Measurements from ENCODE around the gene TMEM154.

The TMEM154 gene

GRCh38 chr4:152679414-152680281 lies at the start of gene TMEM154:
Gene TMEM154 (minus strand): TSS chr4:152679997. CDS start chr4:152679933, 64 bp downstream.
- Histone ChIP-seq H3K27me3 (ENCODE audit: control insufficient read depth in 2 of 2, insufficient read depth in 2 of 2, low read length in 2 of 2) (no peaks in the 10 kb centered on the region), H3K27ac (ENCODE audit: low read depth in 2 of 2, low read length in 2 of 2) (peak within 1 kb of the TSS; percentile 44 to 67), H3K4me1 (ENCODE audit: control insufficient read depth in 2 of 2, insufficient read depth in 2 of 2, low read length in 2 of 2) (peaks cover 3 to 6% of the 10 kb centered on the region in 2 donors), H3K9ac (ENCODE audit: low read depth in 1 of 2, low read length in 2 of 2) (peak within 1 kb of the TSS; percentile 68 to 73), H3K4me3 (ENCODE audit: low read length in 2 of 2) (peak within 1 kb of the TSS; percentile 70 to 82), H3K36me3 (ENCODE audit: control insufficient read depth in 2 of 2, insufficient read depth in 2 of 2, low read length in 2 of 2) (no peaks in the 10 kb centered on the region), H3K9me3 (ENCODE audit: control insufficient read depth in 2 of 2, low read length in 2 of 2) (no peaks in the 10 kb centered on the region)

- Histone ChIP-seq H3K9me3 (ENCODE audit: control insufficient read depth in 2 of 2, low read length in 2 of 2) (no peaks in the 10 kb centered on the region), H3K27me3 (ENCODE audit: control insufficient read depth in 2 of 2, insufficient read depth in 2 of 2, low read length in 2 of 2) (no peaks in the 10 kb centered on the region), H3K4me3 (ENCODE audit: low read length in 2 of 2) (no peak overlapping the region), H3K9ac (ENCODE audit: low read depth in 1 of 2, low read length in 2 of 2) (no peak overlapping the region), H3K27ac (ENCODE audit: low read depth in 2 of 2, low read length in 2 of 2) (no peak overlapping the region), H3K36me3 (ENCODE audit: control insufficient read depth in 2 of 2, insufficient read depth in 2 of 2, low read length in 2 of 2) (no peaks in the 10 kb centered on the region), H3K4me1 (ENCODE audit: control insufficient read depth in 2 of 2, insufficient read depth in 2 of 2, low read length in 2 of 2) (no peaks in the 10 kb centered on the region)
These were observed 49.7 kb upstream of the TMEM154 start for GRCh38 chr4:152729466-152729865.

GRCh38 chr4:152728343-152728742 lies 48.5 kb upstream of the TMEM154 start:
- H3K4me1 ChIP-seq (ENCODE audit: control insufficient read depth in 2 of 2, insufficient read depth in 2 of 2, low read length in 2 of 2) = no peaks in the 10 kb centered on the region
- no peaks in the 10 kb centered on the region for H3K9me3 ChIP-seq (ENCODE audit: control insufficient read depth in 2 of 2, low read length in 2 of 2)
- no peaks in the 10 kb centered on the region for H3K36me3 ChIP-seq (ENCODE audit: control insufficient read depth in 2 of 2, insufficient read depth in 2 of 2, low read length in 2 of 2)
- H3K4me3 ChIP-seq (ENCODE audit: low read length in 2 of 2) = no peak overlapping the region
- no peak overlapping the region for H3K9ac ChIP-seq (ENCODE audit: low read depth in 1 of 2, low read length in 2 of 2)
- H3K27ac ChIP-seq (ENCODE audit: low read depth in 2 of 2, low read length in 2 of 2) = no peak overlapping the region
- no peaks in the 10 kb centered on the region for H3K27me3 ChIP-seq (ENCODE audit: control insufficient read depth in 2 of 2, insufficient read depth in 2 of 2, low read length in 2 of 2)

- no peaks in the 10 kb centered on the region for H3K27me3 ChIP-seq (ENCODE audit: control insufficient read depth in 2 of 2, insufficient read depth in 2 of 2, low read length in 2 of 2)
- H3K9ac ChIP-seq (ENCODE audit: low read depth in 1 of 2, low read length in 2 of 2) = no peak overlapping the region
- no peak overlapping the region for H3K4me3 ChIP-seq (ENCODE audit: low read length in 2 of 2)
- no peak overlapping the region for H3K27ac ChIP-seq (ENCODE audit: low read depth in 2 of 2, low read length in 2 of 2)
- H3K4me1 ChIP-seq (ENCODE audit: control insufficient read depth in 2 of 2, insufficient read depth in 2 of 2, low read length in 2 of 2) = no peaks in the 10 kb centered on the region
- no peaks in the 10 kb centered on the region for H3K36me3 ChIP-seq (ENCODE audit: control insufficient read depth in 2 of 2, insufficient read depth in 2 of 2, low read length in 2 of 2)
- H3K9me3 ChIP-seq (ENCODE audit: control insufficient read depth in 2 of 2, low read length in 2 of 2) = no peaks in the 10 kb centered on the region
These were observed 48.0 kb upstream of the TMEM154 start for GRCh38 chr4:152727784-152728183.

GRCh38 chr4:152724494-152724893 lies 44.7 kb upstream of the TMEM154 start:
- Histone ChIP-seq H3K4me3 (ENCODE audit: low read length in 2 of 2) (no peak overlapping the region), H3K4me1 (ENCODE audit: control insufficient read depth in 2 of 2, insufficient read depth in 2 of 2, low read length in 2 of 2) (no peaks in the 10 kb centered on the region), H3K9ac (ENCODE audit: low read depth in 1 of 2, low read length in 2 of 2) (no peak overlapping the region), H3K36me3 (ENCODE audit: control insufficient read depth in 2 of 2, insufficient read depth in 2 of 2, low read length in 2 of 2) (no peaks in the 10 kb centered on the region), H3K9me3 (ENCODE audit: control insufficient read depth in 2 of 2, low read length in 2 of 2) (no peaks in the 10 kb centered on the region), H3K27ac (ENCODE audit: low read depth in 2 of 2, low read length in 2 of 2) (no peak overlapping the region), H3K27me3 (ENCODE audit: control insufficient read depth in 2 of 2, insufficient read depth in 2 of 2, low read length in 2 of 2) (no peaks in the 10 kb centered on the region)

- H3K27ac ChIP-seq (ENCODE audit: low read depth in 2 of 2, low read length in 2 of 2) = no peak overlapping the region
- no peaks in the 10 kb centered on the region for H3K36me3 ChIP-seq (ENCODE audit: control insufficient read depth in 2 of 2, insufficient read depth in 2 of 2, low read length in 2 of 2)
- H3K27me3 ChIP-seq (ENCODE audit: control insufficient read depth in 2 of 2, insufficient read depth in 2 of 2, low read length in 2 of 2) = no peaks in the 10 kb centered on the region
- no peak overlapping the region for H3K4me3 ChIP-seq (ENCODE audit: low read length in 2 of 2)
- H3K4me1 ChIP-seq (ENCODE audit: control insufficient read depth in 2 of 2, insufficient read depth in 2 of 2, low read length in 2 of 2) = no peaks in the 10 kb centered on the region
- H3K9ac ChIP-seq (ENCODE audit: low read depth in 1 of 2, low read length in 2 of 2) = no peak overlapping the region
- H3K9me3 ChIP-seq (ENCODE audit: control insufficient read depth in 2 of 2, low read length in 2 of 2) = no peaks in the 10 kb centered on the region
These were observed 43.4 kb upstream of the TMEM154 start for GRCh38 chr4:152723236-152723635.

- Histone ChIP-seq H3K4me3 (ENCODE audit: low read length in 2 of 2) (no peak overlapping the region), H3K4me1 (ENCODE audit: control insufficient read depth in 2 of 2, insufficient read depth in 2 of 2, low read length in 2 of 2) (no peaks in the 10 kb centered on the region), H3K27ac (ENCODE audit: low read depth in 2 of 2, low read length in 2 of 2) (no peak overlapping the region), H3K9me3 (ENCODE audit: control insufficient read depth in 2 of 2, low read length in 2 of 2) (no peaks in the 10 kb centered on the region), H3K36me3 (ENCODE audit: control insufficient read depth in 2 of 2, insufficient read depth in 2 of 2, low read length in 2 of 2) (no peaks in the 10 kb centered on the region), H3K27me3 (ENCODE audit: control insufficient read depth in 2 of 2, insufficient read depth in 2 of 2, low read length in 2 of 2) (no peaks in the 10 kb centered on the region), H3K9ac (ENCODE audit: low read depth in 1 of 2, low read length in 2 of 2) (no peak overlapping the region)
These were observed 40.2 kb upstream of the TMEM154 start for GRCh38 chr4:152719801-152720556.

GRCh38 chr4:152719291-152719690 lies 39.5 kb upstream of the TMEM154 start:
- H3K4me1 ChIP-seq (ENCODE audit: control insufficient read depth in 2 of 2, insufficient read depth in 2 of 2, low read length in 2 of 2) = no peaks in the 10 kb centered on the region
- no peak overlapping the region for H3K9ac ChIP-seq (ENCODE audit: low read depth in 1 of 2, low read length in 2 of 2)
- H3K4me3 ChIP-seq (ENCODE audit: low read length in 2 of 2) = no peak overlapping the region
- H3K27me3 ChIP-seq (ENCODE audit: control insufficient read depth in 2 of 2, insufficient read depth in 2 of 2, low read length in 2 of 2) = no peaks in the 10 kb centered on the region
- no peaks in the 10 kb centered on the region for H3K9me3 ChIP-seq (ENCODE audit: control insufficient read depth in 2 of 2, low read length in 2 of 2)
- no peaks in the 10 kb centered on the region for H3K36me3 ChIP-seq (ENCODE audit: control insufficient read depth in 2 of 2, insufficient read depth in 2 of 2, low read length in 2 of 2)
- no peak overlapping the region for H3K27ac ChIP-seq (ENCODE audit: low read depth in 2 of 2, low read length in 2 of 2)

- no peaks in the 10 kb centered on the region for H3K27me3 ChIP-seq (ENCODE audit: control insufficient read depth in 2 of 2, insufficient read depth in 2 of 2, low read length in 2 of 2)
- H3K9ac ChIP-seq (ENCODE audit: low read depth in 1 of 2, low read length in 2 of 2) = no peak overlapping the region
- no peaks in the 10 kb centered on the region for H3K36me3 ChIP-seq (ENCODE audit: control insufficient read depth in 2 of 2, insufficient read depth in 2 of 2, low read length in 2 of 2)
- H3K27ac ChIP-seq (ENCODE audit: low read depth in 2 of 2, low read length in 2 of 2) = no peak overlapping the region
- no peaks in the 10 kb centered on the region for H3K9me3 ChIP-seq (ENCODE audit: control insufficient read depth in 2 of 2, low read length in 2 of 2)
- no peak overlapping the region for H3K4me3 ChIP-seq (ENCODE audit: low read length in 2 of 2)
- H3K4me1 ChIP-seq (ENCODE audit: control insufficient read depth in 2 of 2, insufficient read depth in 2 of 2, low read length in 2 of 2) = no peaks in the 10 kb centered on the region
These were observed 35.3 kb upstream of the TMEM154 start for GRCh38 chr4:152715076-152715475.

- no peaks in the 10 kb centered on the region for H3K4me1 ChIP-seq (ENCODE audit: control insufficient read depth in 2 of 2, insufficient read depth in 2 of 2, low read length in 2 of 2)
- H3K4me3 ChIP-seq (ENCODE audit: low read length in 2 of 2) = no peak overlapping the region
- no peak overlapping the region for H3K9ac ChIP-seq (ENCODE audit: low read depth in 1 of 2, low read length in 2 of 2)
- no peaks in the 10 kb centered on the region for H3K36me3 ChIP-seq (ENCODE audit: control insufficient read depth in 2 of 2, insufficient read depth in 2 of 2, low read length in 2 of 2)
- no peak overlapping the region for H3K27ac ChIP-seq (ENCODE audit: low read depth in 2 of 2, low read length in 2 of 2)
- H3K27me3 ChIP-seq (ENCODE audit: control insufficient read depth in 2 of 2, insufficient read depth in 2 of 2, low read length in 2 of 2) = no peaks in the 10 kb centered on the region
- no peaks in the 10 kb centered on the region for H3K9me3 ChIP-seq (ENCODE audit: control insufficient read depth in 2 of 2, low read length in 2 of 2)
These were observed 34.3 kb upstream of the TMEM154 start for GRCh38 chr4:152713951-152714705.
